GM19193 (cell line): ENCODE data around the gene RBPJ.
A peak's percentile ranks its signal among the peaks of the same experiment; 100 is the strongest.

Source experiments
- POLR2A ChIP-seq: IDR thresholded peaks from 4 replicates; pipeline ENCODE4 v1.6.1; 2011; ENCODE audit not compliant: insufficient read depth, insufficient read length; ENCODE audit errors: extremely low read depth

The RBPJ gene

DNA sequence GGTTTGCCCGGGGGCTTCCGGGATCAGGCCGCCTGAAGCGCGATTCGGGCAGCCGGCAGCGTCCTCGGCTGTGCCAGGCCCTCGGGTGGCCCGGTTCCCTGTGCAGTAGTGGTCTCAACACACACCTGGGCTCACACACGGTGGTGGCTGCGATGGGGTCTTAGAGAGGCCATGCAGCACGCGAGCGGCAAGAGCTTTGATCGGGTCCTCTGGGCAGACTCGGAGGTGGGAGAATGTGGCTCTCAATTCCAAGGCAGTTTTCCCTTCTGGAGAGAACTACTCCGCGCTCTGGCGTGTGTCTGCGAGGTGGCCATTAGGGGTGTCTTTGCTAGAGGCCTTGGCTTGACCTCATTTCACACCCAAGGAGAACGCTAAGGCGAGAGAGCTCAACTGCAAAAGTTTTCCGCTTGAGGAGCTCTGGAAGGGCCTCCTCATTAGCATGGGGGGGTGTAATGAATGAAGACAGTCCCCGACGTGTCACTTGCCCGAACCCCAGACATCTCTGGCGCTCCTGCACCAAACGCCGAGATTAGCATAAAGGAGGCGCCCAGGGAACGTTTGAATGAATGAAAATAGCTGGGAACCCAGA lies 771 bp upstream of the RBPJ start:
- TF ChIP-seq POLR2A: peak; percentile 40

DNA sequence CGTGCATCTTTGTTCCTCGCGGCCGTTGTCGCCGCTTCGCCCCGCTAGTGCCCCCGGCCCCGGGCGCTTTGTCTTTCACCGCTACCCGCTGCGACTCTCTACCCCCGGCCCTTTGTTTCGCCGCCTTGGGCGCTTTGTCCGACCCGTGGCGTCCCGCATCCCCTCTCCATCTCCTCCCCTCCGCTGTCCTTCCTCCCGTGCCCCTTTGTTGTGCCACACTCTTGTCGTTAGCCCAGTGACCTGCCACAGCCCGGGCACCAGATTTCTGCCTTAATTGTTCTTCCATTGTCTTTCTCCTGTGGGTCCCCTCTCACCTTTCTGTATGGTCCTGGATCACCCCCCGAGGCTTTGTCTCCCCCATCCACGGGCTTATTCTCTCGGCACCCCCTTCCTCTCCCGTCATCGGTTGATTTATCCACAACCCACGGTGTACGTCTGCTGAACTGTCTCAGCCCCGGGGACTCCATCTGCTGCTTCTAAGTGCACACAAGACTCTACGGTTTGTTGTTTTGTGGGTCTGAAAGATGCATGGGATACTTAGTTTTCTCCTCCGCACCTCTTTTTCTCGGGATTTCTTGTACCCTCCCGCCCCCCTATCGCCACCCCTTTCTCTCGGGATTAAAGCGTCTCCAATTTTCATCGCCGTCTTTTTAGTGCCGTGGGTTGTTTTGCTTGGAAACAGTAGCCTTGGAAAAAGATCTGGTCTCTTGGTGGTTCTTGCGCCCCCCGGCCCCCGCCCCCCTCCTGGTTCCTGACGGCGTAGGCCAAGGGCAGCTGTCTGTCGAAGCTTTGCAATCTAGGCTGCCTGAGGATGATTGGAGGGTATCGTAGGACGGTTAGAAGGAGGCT lies 783 bp downstream of the RBPJ start:
- no peak for TF ChIP-seq POLR2A

DNA sequence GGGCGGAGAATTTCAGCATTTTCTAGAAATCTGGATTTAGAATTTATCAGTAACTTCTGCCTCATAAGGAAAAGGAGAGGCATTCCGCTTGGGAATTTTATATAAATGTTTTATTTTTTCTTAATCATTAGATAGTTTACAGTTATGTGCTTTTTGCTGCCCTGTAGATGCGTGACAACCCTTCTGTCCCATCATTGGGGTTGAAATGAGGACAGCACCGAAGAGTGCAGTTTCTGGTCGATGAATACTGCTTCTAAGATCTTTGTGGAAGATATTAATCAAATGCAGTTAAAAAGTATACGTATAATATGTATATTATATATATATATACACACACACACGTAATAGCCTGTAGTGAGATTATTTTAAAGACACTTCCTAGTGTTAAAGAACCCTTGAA lies 1.5 kb downstream of the RBPJ start:
- no peak for TF ChIP-seq POLR2A

DNA sequence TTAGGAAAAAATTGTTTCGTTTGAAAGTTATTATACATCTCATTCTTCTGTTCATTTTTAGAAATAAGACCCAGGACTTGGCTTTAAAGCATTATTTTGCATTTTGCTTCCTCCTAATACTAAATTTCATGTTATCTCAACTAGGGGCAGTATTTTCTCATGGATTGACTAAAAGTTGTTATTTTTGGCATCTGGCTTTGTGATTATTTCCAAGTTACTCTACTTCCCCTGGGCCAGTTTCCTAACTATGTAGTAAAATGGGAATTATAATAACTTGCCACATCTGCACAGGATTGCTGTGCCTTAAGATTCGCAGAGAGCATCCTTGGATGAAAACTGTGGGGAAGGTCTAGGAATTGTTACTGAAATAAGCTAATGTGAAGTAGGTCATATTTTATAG lies 3.0 kb downstream of the RBPJ start:
- TF ChIP-seq POLR2A: no peak

DNA sequence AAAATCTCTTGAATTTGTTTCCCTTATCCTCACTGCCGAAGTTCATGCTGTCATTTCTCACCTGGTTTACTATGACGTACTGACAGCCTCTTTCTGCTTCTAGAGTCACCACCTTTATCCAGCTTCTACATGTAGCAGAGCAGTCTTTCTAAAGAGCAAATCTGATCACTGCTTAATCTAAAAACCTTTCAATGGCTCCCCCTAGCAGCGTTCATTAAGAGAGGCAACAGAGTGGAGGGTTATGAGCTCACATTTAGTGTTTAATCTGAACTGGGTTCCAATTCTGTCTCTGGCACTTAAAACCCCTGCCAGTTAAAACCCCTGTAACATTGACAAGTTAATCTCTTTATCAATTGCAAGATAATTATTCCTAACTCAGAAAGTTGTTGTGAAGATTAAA lies 4.4 kb downstream of the RBPJ start:
- TF ChIP-seq POLR2A: no peak

DNA sequence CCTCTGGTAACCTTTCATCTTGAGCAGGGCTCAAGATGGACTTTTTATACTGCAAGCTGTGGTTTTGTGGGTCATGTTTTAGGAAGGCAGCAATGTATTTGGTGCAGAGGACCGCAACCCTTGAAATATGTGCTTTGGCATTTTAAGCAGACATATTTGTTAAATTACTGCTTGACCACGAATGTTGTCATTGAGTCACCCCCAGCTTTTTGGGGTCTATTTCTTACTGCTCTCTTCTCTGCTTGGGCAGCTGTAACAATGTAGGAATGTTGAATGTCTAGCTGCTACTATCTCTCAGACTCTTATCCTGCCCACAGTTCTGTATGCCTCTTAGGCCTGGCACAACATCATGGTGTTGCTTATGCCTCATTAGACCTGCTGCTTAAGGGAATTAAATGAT lies 6.0 kb downstream of the RBPJ start:
- TF ChIP-seq POLR2A: no peak

DNA sequence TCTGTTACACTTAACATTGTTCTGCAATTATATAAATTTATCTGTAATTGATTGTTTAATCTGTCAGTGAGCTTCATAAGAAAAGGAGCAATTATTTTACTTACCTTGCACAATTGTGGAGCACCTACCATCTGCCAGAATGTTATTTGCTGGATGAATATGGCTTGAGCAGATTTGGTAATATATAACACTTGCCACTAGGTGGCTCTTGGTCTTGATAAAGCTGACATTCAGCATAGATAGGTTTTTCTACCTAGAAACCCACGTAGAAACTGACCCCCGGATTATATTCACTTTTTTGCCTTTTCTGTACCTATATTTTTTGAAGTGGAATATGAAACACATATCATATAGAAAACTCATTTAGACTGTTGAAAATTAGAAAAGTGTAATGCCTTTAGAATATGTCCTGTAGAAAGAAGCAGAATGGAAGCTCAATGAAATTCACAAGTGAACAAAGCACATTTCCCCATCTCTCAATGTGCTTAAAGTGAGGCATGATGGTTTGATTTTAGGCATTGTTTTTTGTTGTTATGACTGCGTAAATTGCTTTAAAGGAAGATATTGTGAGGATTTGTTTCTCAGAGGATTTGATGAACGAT lies 9.5 kb downstream of the RBPJ start:
- no peak for TF ChIP-seq POLR2A

DNA sequence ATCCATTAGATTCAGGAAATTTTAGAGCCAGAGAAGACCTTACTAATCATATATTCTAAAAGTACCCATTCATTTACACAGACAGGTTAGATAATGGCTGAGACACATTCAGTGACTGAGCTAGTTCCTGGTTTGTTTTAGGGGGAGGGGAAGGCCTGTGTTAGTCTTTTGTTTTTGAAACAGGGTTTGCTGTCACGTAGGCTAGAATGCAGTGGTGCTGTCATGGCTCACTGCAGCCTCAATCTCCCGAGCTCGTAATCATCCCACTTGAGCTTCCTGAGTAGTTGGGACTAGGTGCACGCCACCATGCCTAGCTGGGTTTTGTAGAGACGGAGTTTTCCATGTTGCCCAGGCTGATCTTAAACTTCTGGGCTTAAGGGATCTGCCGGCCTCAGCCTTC lies 10.1 kb downstream of the RBPJ start:
- no peak for TF ChIP-seq POLR2A

DNA sequence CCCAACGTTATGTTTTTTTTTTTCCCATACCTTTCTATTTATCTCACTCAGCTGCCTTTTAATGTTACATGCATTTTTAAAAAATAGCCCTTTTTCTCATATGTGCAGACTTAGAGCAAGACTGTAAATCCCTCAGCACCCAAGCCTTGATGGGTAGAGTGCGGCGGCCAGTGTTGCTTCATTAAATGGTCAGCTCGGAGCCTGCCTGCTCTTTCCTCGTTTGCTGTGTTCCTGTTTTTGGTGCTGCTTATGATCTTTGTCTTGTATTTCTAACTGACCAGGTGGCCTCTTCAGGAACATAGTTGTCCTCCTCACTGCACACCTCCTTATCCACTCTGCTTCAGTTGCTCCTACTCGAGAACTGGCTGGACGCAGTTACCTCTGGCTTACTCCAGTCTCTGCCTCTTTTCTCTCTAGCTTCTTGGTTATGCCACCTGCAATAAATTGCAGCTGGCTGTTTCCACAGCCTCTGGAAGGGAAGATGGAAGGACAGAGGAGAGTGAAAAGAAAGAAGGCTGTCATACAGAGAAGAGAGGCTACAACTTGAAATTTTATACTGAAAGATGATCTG lies 10.7 kb downstream of the RBPJ start:
- TF ChIP-seq POLR2A: no peak

DNA sequence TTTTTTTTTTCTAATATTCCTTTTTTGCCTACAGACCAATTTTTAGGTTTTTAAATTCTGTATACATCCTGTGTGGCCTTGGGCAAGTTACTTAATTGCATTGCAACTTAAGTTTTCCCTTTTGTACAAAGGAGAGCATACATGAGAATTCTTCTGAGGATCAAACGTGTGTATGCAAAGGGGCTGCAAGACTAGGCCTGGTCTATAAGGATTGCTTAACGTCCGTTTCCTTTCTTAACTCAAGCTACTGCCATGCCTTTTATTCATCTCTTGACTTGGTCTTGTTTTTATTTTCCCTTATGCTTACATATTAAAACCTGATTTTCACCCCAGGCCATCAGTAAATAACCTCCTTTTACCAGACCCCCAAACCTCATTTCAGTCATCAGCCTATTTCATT lies 13.6 kb downstream of the RBPJ start:
- no peak for TF ChIP-seq POLR2A

DNA sequence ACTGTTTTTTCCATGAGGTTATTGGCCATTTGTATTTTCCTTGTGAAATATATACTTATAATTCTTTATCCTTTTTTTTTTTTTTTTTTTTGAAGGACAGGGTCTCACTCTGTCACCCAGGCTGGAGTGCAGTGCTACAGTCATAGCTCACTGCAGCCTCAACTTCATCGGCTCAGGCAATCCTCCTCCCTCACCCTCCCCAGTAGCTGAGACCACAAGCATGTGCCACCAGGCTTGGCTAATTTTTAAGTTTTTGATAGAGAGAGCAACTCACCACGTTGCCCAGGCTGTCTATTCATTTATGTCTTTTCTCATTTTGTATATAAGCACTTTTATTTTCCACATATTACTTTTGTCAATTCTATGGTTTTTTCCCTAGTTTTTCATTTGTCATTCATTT lies 16.8 kb downstream of the RBPJ start:
- no peak for TF ChIP-seq POLR2A

DNA sequence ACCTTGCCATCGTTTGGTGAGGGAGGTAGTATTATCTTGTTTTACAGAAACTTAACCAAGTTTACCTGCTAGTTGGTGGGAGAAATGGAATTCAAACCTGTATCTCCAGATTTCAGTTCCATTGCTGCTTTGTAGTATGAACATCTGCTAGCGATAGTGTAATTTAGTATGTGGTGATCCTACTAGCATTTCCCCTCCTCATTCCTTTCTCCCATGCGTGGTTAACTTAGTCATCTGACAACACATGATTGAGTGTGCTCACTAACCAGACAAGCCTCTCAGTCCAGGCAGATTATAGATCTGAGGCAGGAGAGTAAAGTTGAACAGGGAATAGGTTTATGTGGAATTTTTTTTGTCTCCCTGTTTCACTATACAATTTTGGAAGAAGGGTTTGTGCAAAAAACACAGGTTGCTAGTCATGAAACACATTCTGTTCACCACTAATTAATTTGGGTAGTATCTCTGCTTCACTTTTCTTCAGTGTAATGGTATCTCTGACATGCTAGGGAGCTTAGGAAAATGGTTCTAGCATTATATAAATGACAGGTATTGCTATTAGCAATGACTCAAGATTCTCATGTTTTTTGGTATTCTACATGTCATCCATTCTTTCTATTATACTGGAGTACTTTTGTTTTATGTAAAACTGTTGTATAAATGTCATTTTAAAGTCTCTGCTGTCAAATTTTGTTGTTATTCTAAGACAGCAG lies 21.7 kb downstream of the RBPJ start:
- no peak for TF ChIP-seq POLR2A

DNA sequence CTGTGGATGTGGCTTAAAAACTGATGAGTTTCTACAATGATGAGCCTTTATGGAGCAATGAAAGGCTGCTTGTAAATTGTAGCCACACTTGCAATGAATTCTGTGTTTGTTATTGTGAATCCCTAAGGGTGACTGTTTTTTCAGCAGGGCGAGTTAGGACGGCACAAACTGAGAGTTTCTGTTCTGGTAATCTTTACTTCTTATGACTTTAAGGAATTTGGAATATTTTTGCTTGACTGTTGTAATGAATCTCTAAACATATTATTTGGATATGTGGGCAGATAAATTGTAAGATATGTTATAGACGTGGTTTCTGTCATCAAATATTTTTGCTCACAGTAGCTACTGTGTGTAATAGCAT lies 22.2 kb downstream of the RBPJ start:
- TF ChIP-seq POLR2A: no peak

DNA sequence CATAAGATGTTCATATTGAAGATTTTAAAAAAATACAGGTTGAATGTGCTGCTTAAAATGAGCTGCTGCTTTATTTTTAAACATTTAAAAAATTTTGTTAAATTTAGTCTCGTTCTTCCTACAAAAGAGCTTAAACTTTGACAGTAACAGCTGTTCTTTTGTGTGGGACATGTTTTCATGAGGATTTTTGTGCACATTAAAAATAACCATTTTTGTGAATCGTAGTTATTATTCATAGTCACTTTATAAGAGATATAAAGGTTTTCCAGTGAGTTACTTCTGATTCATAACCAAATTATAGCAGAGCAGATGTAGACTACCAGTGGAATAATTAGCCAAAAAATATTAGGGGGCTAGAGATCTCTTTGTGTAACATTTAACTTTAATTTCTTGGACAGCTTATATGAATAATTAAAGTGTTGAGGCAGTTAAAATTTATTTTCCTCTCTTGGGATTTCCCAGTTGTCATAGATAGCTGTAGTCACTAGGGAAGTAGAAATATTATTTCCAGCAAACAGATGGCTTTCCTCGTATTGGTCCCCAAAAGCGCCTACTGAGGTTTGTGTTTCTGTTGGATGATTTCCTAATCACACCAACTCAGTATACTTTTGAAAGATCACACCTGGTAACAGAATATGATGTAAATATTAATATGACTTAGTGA lies 24.2 kb downstream of the RBPJ start:
- no peak for TF ChIP-seq POLR2A

DNA sequence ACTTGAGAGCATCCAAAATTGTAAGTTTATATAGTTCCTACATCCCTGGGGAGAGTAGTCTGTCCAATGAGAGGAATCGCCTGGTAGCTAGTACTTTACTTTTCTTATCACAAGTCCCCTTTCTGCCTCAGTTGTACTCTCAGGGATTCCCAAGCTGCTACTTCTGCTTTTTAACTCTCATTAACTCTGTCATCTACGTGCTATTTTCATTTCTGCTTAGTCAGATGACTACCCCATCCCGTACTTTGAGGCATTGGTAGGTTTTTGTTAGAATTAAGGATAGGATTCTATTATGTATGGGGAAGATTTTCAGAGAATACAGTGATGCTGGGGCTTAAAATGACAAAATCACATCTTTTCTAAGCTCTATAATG lies 24.7 kb downstream of the RBPJ start:
- no peak for TF ChIP-seq POLR2A
